HCT116 (cell line): ENCODE data around the gene KCNJ10. TPM values are rescaled to one million over a fixed set of nuclear protein-coding genes. Genes with fewer than 3 reads are reported as not detected.

Experiments
- ATAC-seq: fragments of 200-7000 bp; cut with Tn5 transposase; 2 replicates; pipeline ENCODE4 v1.9.1; 2020; ENCODE audit warnings: mild to moderate bottlenecking, moderate library complexity
- BruUV-seq: library from RNA; stranded (reverse); fragments of 400-500 nt; replicated peaks from 2 replicates; lab custom pipeline; 2021; lab: Mats Ljungman, UMichigan
- CTCF ChIA-PET: fragments of 300-600 bp; sonication (Branson Sonifier 250); formaldehyde crosslinking; loops from one replicate; lab custom pipeline; 2021; ENCODE audit warnings: antibody characterized with exemption; lab: Charles Lee
- POLR2A ChIA-PET: fragments of 300-600, 350-600 bp; sonication (Branson Sonifier 250); formaldehyde crosslinking; loops from one replicate; lab custom pipeline; 2021; ENCODE audit warnings: antibody characterized with exemption; lab: Charles Lee
- RAD21 ChIA-PET, 2 experiments: fragments of 300-600 bp; sonication (Branson Sonifier 250); formaldehyde crosslinking; loops; one replicate each; lab custom pipeline; 2023; ENCODE audit warnings: low total read pairs in 2 of 2; ENCODE audit not compliant: uncharacterized antibody in 2 of 2, unreplicated experiment in 2 of 2, low non-redundant PET in 1 of 2; lab: Charles Lee
- DNase-seq: peaks from one replicate; pipeline ENCODE4 v3.0.0-alpha.2; 2010; ENCODE audit warnings: low read depth, low spot score
- H2AFZ ChIP-seq: fragments of 200-600 bp; shearing (Covaris generic), sonication (generic); 2 replicates; pipeline ENCODE4 v1.6.1; 2017; ENCODE audit warnings: low read depth, mixed run types, mixed read lengths, antibody characterized with exemption, low read length; ENCODE audit not compliant: poor library complexity, severe bottlenecking
- H3K27ac ChIP-seq: 2 replicates; pipeline ENCODE4 v1.5.1; 2012; ENCODE audit warnings: low read depth, low read length
- H3K27me3 ChIP-seq: fragments of 200-600 bp; sonication (generic); 2 replicates; pipeline ENCODE4 v1.6.1; 2016; ENCODE audit warnings: mixed run types, low read length, mixed read lengths; ENCODE audit not compliant: insufficient read depth
- H3K36me3 ChIP-seq, 2 experiments: fragments of 200-500 bp in 1 of 2; fragments of 200-600 bp in 1 of 2; sonication (Bioruptor generic) in 1 of 2; sonication (generic) in 1 of 2; 2 replicates each; pipeline versions ENCODE4 v1.5.1 to v1.6.1; 2014 to 2016; ENCODE audit warnings: low read length in 2 of 2, inconsistent platforms in 1 of 2, mixed read lengths in 1 of 2, mixed run types in 1 of 2; ENCODE audit not compliant: insufficient read depth in 2 of 2, control insufficient read depth in 1 of 2
- H3K4me1 ChIP-seq, 2 experiments: fragments of 200-600 bp in 1 of 2; sonication (generic) in 1 of 2; 2 replicates each; pipeline versions ENCODE4 v1.5.1 to v1.6.1; 2012 to 2017; ENCODE audit warnings: low read length in 2 of 2, inconsistent platforms in 1 of 2, mild to moderate bottlenecking in 1 of 2, mixed read lengths in 1 of 2, mixed run types in 1 of 2, moderate library complexity in 1 of 2; ENCODE audit not compliant: insufficient read depth in 2 of 2, control insufficient read depth in 1 of 2
- H3K4me2 ChIP-seq: fragments of 200-600 bp; sonication (generic); 2 replicates; pipeline ENCODE4 v1.6.1; 2017; ENCODE audit warnings: mixed run types, low read length, mixed read lengths
- H3K4me3 ChIP-seq, 2 experiments: fragments of 200-600 bp in 1 of 2; sonication (generic) in 1 of 2; replicated peaks in 1 of 2; 2 replicates each; pipeline ENCODE4 v1.5.1; 2011 to 2016; ENCODE audit warnings: low read length in 2 of 2, control low read depth in 1 of 2, low read depth in 1 of 2, mild to moderate bottlenecking in 1 of 2, mixed read lengths in 1 of 2, mixed run types in 1 of 2
- H3K79me2 ChIP-seq: fragments of 200-600 bp; sonication (generic); 2 replicates; pipeline ENCODE4 v1.6.1; 2017; ENCODE audit warnings: mild to moderate bottlenecking, mixed run types, low read length, moderate library complexity, mixed read lengths; ENCODE audit not compliant: insufficient read depth
- H3K9ac ChIP-seq: fragments of 200-600 bp; sonication (generic); 2 replicates; pipeline ENCODE4 v1.6.1; 2016; ENCODE audit warnings: low read length, mixed read lengths
- H3K9me2 ChIP-seq: fragments of 200-600 bp; sonication (generic), shearing (Covaris generic); 2 replicates; pipeline ENCODE4 v1.6.1; 2017; ENCODE audit warnings: mixed run types, mild to moderate bottlenecking, moderate library complexity; ENCODE audit not compliant: insufficient read depth
- H3K9me3 ChIP-seq, 2 experiments: fragments of 200-500 bp in 1 of 2; fragments of 200-600 bp in 1 of 2; sonication (Bioruptor generic) in 1 of 2; sonication (generic) in 1 of 2; 2 replicates each; pipeline ENCODE4 v1.6.1; 2014 to 2017; ENCODE audit warnings: low read length in 2 of 2, mixed read lengths in 2 of 2, inconsistent platforms in 1 of 2, low read depth in 1 of 2, mild to moderate bottlenecking in 1 of 2, mixed run types in 1 of 2, moderate library complexity in 1 of 2; ENCODE audit not compliant: control insufficient read depth in 1 of 2, insufficient read depth in 1 of 2
- H4K20me1 ChIP-seq: fragments of 200-600 bp; sonication (generic), shearing (Covaris generic); 2 replicates; pipeline ENCODE4 v1.6.1; 2017; ENCODE audit warnings: mixed run types, mild to moderate bottlenecking, moderate library complexity; ENCODE audit not compliant: insufficient read depth
- CEBPB ChIP-seq: IDR thresholded peaks from 2 replicates; pipeline ENCODE4 v1.6.1; 2012; ENCODE audit warnings: low read depth
- EZH2 ChIP-seq: fragments of 200-600 bp; sonication (generic); IDR thresholded peaks from 2 replicates; pipeline ENCODE4 v1.6.1; 2017; ENCODE audit warnings: antibody characterized with exemption, mixed run types
- JUND ChIP-seq: IDR thresholded peaks from 2 replicates; pipeline ENCODE4 v1.6.1; 2012
- POLR2A ChIP-seq: IDR thresholded peaks from 2 replicates; pipeline ENCODE4 v1.7.0; 2011; ENCODE audit warnings: borderline replicate concordance; ENCODE audit not compliant: insufficient read depth, insufficient read length; ENCODE audit errors: extremely low read depth
- SIN3A ChIP-seq: IDR thresholded peaks from 2 replicates; pipeline ENCODE4 v1.6.1; 2012; ENCODE audit warnings: low read depth
- SP1 ChIP-seq: IDR thresholded peaks from 2 replicates; pipeline ENCODE4 v1.6.1; 2012; ENCODE audit warnings: low read depth
- SRF ChIP-seq: IDR thresholded peaks from 2 replicates; pipeline ENCODE4 v1.6.1; 2012; ENCODE audit warnings: low read depth
- YY1 ChIP-seq: IDR thresholded peaks from 2 replicates; pipeline ENCODE4 v1.6.1; 2011; ENCODE audit warnings: low read length, low read depth, moderate library complexity, mild to moderate bottlenecking; ENCODE audit not compliant: insufficient replicate concordance; ENCODE audit errors: extremely low read depth
- ZFX ChIP-seq: fragments of 450-650 bp; IDR thresholded peaks from 2 replicates; pipeline ENCODE4 v1.6.1; 2017
- intact Hi-C: fragments of 100-400 bp; cut with micrococcal nuclease; formaldehyde crosslinking; loops from 2 replicates; pipeline ENCODE4 v1.10.0; 2022
- total RNA-seq: library from RNA; stranded (reverse); gene quantifications from one replicate; pipeline ENCODE4 v1.2.1, GENCODE V29; 2021; ENCODE audit not compliant: unreplicated experiment
- TF ChIP-seq, protein P1 (sequence below): IDR thresholded peaks from 2 replicates; pipeline ENCODE4 v1.6.1; 2012; ENCODE audit warnings: low read depth
- TF ChIP-seq, protein P2 (sequence below), 3 experiments: fragments of 200-600 bp in 1 of 3; sonication (generic) in 1 of 3; IDR thresholded peaks in 2 of 3; conservative IDR thresholded peaks in 1 of 3; 2 replicates each; pipeline ENCODE4 v1.5.1; 2012 to 2017; ENCODE audit warnings: low read depth in 2 of 3, low read length in 2 of 3, antibody characterized with exemption in 1 of 3, borderline replicate concordance in 1 of 3, control low read depth in 1 of 3, mild to moderate bottlenecking in 1 of 3, mixed read lengths in 1 of 3, mixed run types in 1 of 3, moderate library complexity in 1 of 3; ENCODE audit not compliant: insufficient read depth in 1 of 3
- TF ChIP-seq, protein P3 (sequence below): IDR thresholded peaks from 2 replicates; pipeline ENCODE4 v1.6.1; 2011; ENCODE audit warnings: mild to moderate bottlenecking, low read length, moderate library complexity; ENCODE audit not compliant: insufficient replicate concordance; ENCODE audit errors: extremely low read depth

The KCNJ10 gene
- total RNA-seq, 1 experiment from 2014 or later: 0.57 TPM

DNA sequence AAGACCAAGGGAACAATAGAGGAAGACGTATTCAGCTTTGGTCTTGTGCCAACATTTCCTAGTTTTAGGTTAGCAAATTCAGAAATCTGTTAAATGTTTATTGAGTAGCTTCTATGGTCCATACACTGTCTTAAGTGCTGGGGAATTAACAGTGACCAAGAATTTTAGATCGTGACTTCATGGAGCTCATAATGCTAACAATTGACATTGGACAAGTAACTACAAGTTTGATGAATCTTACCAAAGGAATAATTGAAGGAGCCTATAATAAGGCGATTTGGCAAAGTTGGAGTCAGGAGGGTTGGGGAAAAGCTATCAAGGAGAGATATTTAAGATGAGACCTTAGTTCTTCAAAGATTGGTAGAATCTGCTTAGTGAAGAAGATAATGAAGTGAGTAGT is 114.5 kb downstream of the KCNJ10 start:
- CTCF ChIA-PET: interaction anchor here (0.7 to 1.0 kb wide), 3 partner anchors 10 to 52 kb away, joined by 3 read pairs; partner anchors contain the start of gene IGSF9
- Histone ChIP-seq H3K4me2 (no peak overlapping the region), H3K9ac (no peak overlapping the region), H3K79me2 (no peaks in the 10 kb centered on the region), H3K27ac (no peak overlapping the region), H3K27me3 (peaks cover 10% of the 10 kb centered on the region), H3K4me1 (peaks cover 6 to 14% of the 10 kb centered on the region in 2 experiments; a peak in 3 of 4 replicates), H3K36me3 (no peaks in the 10 kb centered on the region), H3K4me3 (no peak overlapping the region), H3K9me2 (no peaks in the 10 kb centered on the region), H2AFZ (no peak overlapping the region), H3K9me3 (no peaks in the 10 kb centered on the region), H4K20me1 (no peaks in the 10 kb centered on the region)
- no peak for ATAC-seq
- intact Hi-C loops: no loop called here
- no TSS peak for BruUV-seq
- POLR2A ChIA-PET: no interaction called here
- RAD21 ChIA-PET: interaction anchor here in 1 of 2 experiments (1.6 kb wide), 1 partner anchor 51 kb away, joined by 4 read pairs; no protein-coding TSS in a partner anchor
- DNase-seq: no peak
- TF ChIP-seq, protein P1, sequence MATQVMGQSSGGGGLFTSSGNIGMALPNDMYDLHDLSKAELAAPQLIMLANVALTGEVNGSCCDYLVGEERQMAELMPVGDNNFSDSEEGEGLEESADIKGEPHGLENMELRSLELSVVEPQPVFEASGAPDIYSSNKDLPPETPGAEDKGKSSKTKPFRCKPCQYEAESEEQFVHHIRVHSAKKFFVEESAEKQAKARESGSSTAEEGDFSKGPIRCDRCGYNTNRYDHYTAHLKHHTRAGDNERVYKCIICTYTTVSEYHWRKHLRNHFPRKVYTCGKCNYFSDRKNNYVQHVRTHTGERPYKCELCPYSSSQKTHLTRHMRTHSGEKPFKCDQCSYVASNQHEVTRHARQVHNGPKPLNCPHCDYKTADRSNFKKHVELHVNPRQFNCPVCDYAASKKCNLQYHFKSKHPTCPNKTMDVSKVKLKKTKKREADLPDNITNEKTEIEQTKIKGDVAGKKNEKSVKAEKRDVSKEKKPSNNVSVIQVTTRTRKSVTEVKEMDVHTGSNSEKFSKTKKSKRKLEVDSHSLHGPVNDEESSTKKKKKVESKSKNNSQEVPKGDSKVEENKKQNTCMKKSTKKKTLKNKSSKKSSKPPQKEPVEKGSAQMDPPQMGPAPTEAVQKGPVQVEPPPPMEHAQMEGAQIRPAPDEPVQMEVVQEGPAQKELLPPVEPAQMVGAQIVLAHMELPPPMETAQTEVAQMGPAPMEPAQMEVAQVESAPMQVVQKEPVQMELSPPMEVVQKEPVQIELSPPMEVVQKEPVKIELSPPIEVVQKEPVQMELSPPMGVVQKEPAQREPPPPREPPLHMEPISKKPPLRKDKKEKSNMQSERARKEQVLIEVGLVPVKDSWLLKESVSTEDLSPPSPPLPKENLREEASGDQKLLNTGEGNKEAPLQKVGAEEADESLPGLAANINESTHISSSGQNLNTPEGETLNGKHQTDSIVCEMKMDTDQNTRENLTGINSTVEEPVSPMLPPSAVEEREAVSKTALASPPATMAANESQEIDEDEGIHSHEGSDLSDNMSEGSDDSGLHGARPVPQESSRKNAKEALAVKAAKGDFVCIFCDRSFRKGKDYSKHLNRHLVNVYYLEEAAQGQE: no peak
- TF ChIP-seq ZFX (no peak), JUND (no peak), EZH2 (no peak), CEBPB (no peak), SRF (no peak), YY1 (no peak), POLR2A (no peak), SIN3A (no peak), SP1 (no peak)
- TF ChIP-seq, protein P2, sequence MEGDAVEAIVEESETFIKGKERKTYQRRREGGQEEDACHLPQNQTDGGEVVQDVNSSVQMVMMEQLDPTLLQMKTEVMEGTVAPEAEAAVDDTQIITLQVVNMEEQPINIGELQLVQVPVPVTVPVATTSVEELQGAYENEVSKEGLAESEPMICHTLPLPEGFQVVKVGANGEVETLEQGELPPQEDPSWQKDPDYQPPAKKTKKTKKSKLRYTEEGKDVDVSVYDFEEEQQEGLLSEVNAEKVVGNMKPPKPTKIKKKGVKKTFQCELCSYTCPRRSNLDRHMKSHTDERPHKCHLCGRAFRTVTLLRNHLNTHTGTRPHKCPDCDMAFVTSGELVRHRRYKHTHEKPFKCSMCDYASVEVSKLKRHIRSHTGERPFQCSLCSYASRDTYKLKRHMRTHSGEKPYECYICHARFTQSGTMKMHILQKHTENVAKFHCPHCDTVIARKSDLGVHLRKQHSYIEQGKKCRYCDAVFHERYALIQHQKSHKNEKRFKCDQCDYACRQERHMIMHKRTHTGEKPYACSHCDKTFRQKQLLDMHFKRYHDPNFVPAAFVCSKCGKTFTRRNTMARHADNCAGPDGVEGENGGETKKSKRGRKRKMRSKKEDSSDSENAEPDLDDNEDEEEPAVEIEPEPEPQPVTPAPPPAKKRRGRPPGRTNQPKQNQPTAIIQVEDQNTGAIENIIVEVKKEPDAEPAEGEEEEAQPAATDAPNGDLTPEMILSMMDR (IDR thresholded peaks at IDR 0.05 in 2 of 3, conservative IDR thresholded peaks at IDR 0.05 in 1 of 3; ENCODE audit: borderline replicate concordance in 1 of 3, insufficient read depth in 1 of 3, low read depth in 2 of 3, low read length in 2 of 3): no peak
- TF ChIP-seq, protein P3, sequence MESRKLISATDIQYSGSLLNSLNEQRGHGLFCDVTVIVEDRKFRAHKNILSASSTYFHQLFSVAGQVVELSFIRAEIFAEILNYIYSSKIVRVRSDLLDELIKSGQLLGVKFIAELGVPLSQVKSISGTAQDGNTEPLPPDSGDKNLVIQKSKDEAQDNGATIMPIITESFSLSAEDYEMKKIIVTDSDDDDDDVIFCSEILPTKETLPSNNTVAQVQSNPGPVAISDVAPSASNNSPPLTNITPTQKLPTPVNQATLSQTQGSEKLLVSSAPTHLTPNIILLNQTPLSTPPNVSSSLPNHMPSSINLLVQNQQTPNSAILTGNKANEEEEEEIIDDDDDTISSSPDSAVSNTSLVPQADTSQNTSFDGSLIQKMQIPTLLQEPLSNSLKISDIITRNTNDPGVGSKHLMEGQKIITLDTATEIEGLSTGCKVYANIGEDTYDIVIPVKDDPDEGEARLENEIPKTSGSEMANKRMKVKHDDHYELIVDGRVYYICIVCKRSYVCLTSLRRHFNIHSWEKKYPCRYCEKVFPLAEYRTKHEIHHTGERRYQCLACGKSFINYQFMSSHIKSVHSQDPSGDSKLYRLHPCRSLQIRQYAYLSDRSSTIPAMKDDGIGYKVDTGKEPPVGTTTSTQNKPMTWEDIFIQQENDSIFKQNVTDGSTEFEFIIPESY: no peak
